Gastrocnemius medialis (tissue), 4 donors: Measurements from ENCODE around the gene NRK. TPM values are rescaled to one million over a fixed set of nuclear protein-coding genes. Genes with fewer than 3 reads are reported as not detected.
A peak's percentile ranks its signal among the peaks of the same experiment; 100 is the strongest.
"Not testable (repeated sequence)": the region's sequence is repeated elsewhere in the genome, so short reads cannot be mapped to it uniquely, and the experiment has no call there.

ENCODE experiments used
- ATAC-seq, 2 donors: fragments of 150-250 bp; one replicate each; pipeline ENCODE4 v1.9.1; 2016
- DNase-seq, 2 donors: peaks; one replicate each; pipeline ENCODE4 v3.0.0-alpha.2; 2019
- H3K27ac ChIP-seq, 4 donors: fragments of 200-600 bp; sonication (generic); 1 replicate in 1 of 4; 2 replicates in 3 of 4; pipeline ENCODE4 v1.5.1; 2016 to 2018; ENCODE audit warnings: mild to moderate bottlenecking in 2 of 4, moderate library complexity in 1 of 4
- H3K27me3 ChIP-seq, 3 donors: fragments of 200-600 bp; sonication (generic) in 2 of 3; 1 replicate in 1 of 3; 2 replicates in 2 of 3; pipeline versions ENCODE4 v1.5.1 to v1.6.0; 2016 to 2019; ENCODE audit warnings: mild to moderate bottlenecking in 1 of 3, moderate library complexity in 1 of 3
- H3K36me3 ChIP-seq, 2 donors: fragments of 200-600 bp; sonication (generic) in 1 of 2; one replicate each; pipeline ENCODE4 v1.5.1; 2017 to 2018
- H3K4me1 ChIP-seq, 2 donors: fragments of 200-600 bp; sonication (generic) in 1 of 2; one replicate each; pipeline ENCODE4 v1.5.1; 2016 to 2017; ENCODE audit warnings: mild to moderate bottlenecking in 2 of 2
- H3K4me3 ChIP-seq, 4 donors: fragments of 200-600 bp; sonication (generic) in 3 of 4; 1 replicate in 1 of 4; 2 replicates in 3 of 4; pipeline ENCODE4 v1.5.1; 2016 to 2019; ENCODE audit warnings: mild to moderate bottlenecking in 2 of 4
- H3K9me3 ChIP-seq, 3 donors: fragments of 200-600 bp; sonication (generic) in 2 of 3; 1 replicate in 1 of 3; 2 replicates in 2 of 3; pipeline ENCODE4 v1.5.1; 2016 to 2019
- POLR2A ChIP-seq, 2 donors: fragments of 450-650 bp; IDR thresholded peaks; one replicate each; pipeline ENCODE4 v1.6.1; 2017; ENCODE audit warnings: antibody characterized with exemption in 2 of 2, mild to moderate bottlenecking in 2 of 2, moderate library complexity in 2 of 2
- in situ Hi-C, 4 donors: fragments of 200-750 bp; cut with MboI; loops; one replicate each; pipeline versions ENCODE4 v1.15.0 to v1.8.0; 2017; ENCODE audit warnings: low sequenced_read_pairs in 4 of 4
- intact Hi-C: fragments of 100-400 bp; cut with DNase I; formaldehyde crosslinking; loops from one replicate; pipeline ENCODE4 v1.15.1; 2023; ENCODE audit warnings: low total_unique reads
- total RNA-seq, 4 donors: library from RNA; depleted of rRNA; stranded (reverse); fragments of >200 nt; gene quantifications; one replicate each; pipeline versions ENCODE4 v1.1.0 to v1.2.3, GENCODE V29; 2016
- TF ChIP-seq, protein P1 (sequence below), 5 experiments: fragments of 450-650 bp in 3 of 5; fragments of 200-600 bp in 2 of 5; sonication (generic) in 2 of 5; IDR thresholded peaks in 4 of 5; conservative IDR thresholded peaks in 1 of 5; 1 replicate in 4 of 5; 2 replicates in 1 of 5; pipeline ENCODE4 v1.5.1; 2016 to 2019; ENCODE audit warnings: antibody characterized with exemption in 5 of 5, mild to moderate bottlenecking in 3 of 5, moderate library complexity in 3 of 5

The NRK gene, protein sequence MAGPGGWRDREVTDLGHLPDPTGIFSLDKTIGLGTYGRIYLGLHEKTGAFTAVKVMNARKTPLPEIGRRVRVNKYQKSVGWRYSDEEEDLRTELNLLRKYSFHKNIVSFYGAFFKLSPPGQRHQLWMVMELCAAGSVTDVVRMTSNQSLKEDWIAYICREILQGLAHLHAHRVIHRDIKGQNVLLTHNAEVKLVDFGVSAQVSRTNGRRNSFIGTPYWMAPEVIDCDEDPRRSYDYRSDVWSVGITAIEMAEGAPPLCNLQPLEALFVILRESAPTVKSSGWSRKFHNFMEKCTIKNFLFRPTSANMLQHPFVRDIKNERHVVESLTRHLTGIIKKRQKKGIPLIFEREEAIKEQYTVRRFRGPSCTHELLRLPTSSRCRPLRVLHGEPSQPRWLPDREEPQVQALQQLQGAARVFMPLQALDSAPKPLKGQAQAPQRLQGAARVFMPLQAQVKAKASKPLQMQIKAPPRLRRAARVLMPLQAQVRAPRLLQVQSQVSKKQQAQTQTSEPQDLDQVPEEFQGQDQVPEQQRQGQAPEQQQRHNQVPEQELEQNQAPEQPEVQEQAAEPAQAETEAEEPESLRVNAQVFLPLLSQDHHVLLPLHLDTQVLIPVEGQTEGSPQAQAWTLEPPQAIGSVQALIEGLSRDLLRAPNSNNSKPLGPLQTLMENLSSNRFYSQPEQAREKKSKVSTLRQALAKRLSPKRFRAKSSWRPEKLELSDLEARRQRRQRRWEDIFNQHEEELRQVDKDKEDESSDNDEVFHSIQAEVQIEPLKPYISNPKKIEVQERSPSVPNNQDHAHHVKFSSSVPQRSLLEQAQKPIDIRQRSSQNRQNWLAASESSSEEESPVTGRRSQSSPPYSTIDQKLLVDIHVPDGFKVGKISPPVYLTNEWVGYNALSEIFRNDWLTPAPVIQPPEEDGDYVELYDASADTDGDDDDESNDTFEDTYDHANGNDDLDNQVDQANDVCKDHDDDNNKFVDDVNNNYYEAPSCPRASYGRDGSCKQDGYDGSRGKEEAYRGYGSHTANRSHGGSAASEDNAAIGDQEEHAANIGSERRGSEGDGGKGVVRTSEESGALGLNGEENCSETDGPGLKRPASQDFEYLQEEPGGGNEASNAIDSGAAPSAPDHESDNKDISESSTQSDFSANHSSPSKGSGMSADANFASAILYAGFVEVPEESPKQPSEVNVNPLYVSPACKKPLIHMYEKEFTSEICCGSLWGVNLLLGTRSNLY (N-terminal part only)
- under 1 TPM in 3 of 4 donors, not detected in 1; 0.04 to 0.31 (median 0.26) TPM for total RNA-seq

DNA sequence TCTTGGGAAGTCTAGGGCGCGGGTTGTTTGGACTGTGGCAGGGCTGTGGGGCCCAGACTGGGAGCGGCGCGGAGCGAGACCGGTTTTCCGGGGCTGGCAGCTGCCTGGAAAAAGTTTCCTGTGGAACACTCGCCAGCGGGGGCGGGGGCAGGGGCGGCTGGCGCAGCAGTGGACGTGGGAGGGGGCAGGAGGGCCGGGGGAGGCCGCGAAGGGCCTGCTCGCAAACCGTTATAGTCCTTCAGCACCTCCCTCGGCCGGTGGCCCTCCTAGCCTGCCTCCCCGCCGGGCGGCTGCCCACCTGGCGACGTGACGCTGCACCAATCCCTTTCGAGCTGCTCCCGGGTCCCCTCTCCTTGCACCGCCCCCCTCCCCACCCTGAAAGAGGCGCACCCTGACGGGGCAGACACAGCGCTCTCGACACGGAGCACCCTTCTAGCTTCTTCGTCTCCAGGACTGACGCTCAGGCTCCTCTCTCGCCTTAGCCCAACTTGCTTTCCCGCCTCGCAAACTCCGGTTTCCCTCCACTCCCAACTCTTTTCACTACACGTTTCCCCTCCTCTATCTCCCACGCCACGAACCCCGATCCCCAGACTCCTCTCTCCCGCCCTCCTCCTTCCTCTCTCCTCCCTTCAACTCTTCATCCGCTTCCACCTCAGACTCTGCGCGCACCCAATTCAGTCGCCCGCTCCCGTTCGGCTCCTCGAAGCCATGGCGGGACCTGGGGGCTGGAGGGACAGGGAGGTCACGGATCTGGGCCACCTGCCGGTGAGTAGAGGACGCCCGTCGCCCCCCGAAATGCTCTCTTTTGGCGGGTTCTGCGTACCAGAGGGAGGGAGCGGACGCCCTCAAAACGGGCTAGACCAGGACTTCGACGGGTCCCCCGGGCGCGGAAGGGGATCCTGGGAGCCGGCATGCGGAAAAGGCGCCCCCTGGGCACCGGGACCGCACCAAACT, at the start of gene NRK:
TSS of gene NRK (plus strand) at position 402 of the 954 bp plus-strand sequence. CDS start at position 709, 307 bp downstream.
- Histone ChIP-seq H3K27ac (no peak within 1 kb of the TSS), H3K4me1 (no peaks in the 10 kb centered on the region), H3K9me3 (no peaks in the 10 kb centered on the region), H3K4me3 (peak within 1 kb of the TSS; percentile 31 to 48 (median 36)), H3K27me3 (peaks cover 0 to 39% (median 33%) of the 10 kb centered on the region in 3 donors), H3K36me3 (no peaks in the 10 kb centered on the region)
- no peak for ATAC-seq
- no peak for DNase-seq
- in situ Hi-C loops (no loop called here), intact Hi-C loops (no loop called here)
- TF ChIP-seq, protein P1, sequence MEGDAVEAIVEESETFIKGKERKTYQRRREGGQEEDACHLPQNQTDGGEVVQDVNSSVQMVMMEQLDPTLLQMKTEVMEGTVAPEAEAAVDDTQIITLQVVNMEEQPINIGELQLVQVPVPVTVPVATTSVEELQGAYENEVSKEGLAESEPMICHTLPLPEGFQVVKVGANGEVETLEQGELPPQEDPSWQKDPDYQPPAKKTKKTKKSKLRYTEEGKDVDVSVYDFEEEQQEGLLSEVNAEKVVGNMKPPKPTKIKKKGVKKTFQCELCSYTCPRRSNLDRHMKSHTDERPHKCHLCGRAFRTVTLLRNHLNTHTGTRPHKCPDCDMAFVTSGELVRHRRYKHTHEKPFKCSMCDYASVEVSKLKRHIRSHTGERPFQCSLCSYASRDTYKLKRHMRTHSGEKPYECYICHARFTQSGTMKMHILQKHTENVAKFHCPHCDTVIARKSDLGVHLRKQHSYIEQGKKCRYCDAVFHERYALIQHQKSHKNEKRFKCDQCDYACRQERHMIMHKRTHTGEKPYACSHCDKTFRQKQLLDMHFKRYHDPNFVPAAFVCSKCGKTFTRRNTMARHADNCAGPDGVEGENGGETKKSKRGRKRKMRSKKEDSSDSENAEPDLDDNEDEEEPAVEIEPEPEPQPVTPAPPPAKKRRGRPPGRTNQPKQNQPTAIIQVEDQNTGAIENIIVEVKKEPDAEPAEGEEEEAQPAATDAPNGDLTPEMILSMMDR (IDR thresholded peaks at IDR 0.05 in 4 of 5, conservative IDR thresholded peaks at IDR 0.05 in 1 of 5): no peak
- no peak for TF ChIP-seq POLR2A (IDR thresholded peaks at IDR 0.05)

DNA sequence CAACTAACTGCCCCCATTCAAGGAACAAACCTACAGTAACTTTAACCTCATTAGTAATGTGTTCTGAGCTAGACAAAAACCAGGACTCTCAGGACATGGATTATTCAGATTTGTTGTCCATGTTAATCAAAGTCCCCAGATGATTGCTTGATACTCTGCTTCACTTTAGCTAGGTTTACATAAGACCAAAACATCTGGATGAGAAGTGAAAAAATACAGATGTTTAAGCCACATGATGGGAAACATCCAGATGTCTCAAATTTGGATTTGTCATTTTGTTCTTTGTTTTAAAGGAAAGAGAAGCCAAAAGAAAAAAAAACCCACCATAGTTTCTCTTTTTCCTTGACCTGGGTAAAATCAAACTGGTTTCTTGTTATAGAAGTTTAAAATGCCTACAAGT, 48.5 kb upstream of the NRK start:
- no peak for ATAC-seq
- intact Hi-C loops: no loop called here
- DNase-seq: no peak
- TF ChIP-seq, protein P1 (IDR thresholded peaks at IDR 0.05 in 4 of 5, conservative IDR thresholded peaks at IDR 0.05 in 1 of 5): no peak
- no peak for TF ChIP-seq POLR2A (IDR thresholded peaks at IDR 0.05)
- H3K27ac ChIP-seq: no peak overlapping the region
- no peaks in the 10 kb centered on the region for H3K4me1 ChIP-seq
- no peaks in the 10 kb centered on the region for H3K9me3 ChIP-seq
- in situ Hi-C loops: no loop called here
- no peaks in the 10 kb centered on the region for H3K36me3 ChIP-seq
- no peak overlapping the region for H3K4me3 ChIP-seq
- peaks cover 0 to 3% (median 0%) of the 10 kb centered on the region in 3 donors for H3K27me3 ChIP-seq

DNA sequence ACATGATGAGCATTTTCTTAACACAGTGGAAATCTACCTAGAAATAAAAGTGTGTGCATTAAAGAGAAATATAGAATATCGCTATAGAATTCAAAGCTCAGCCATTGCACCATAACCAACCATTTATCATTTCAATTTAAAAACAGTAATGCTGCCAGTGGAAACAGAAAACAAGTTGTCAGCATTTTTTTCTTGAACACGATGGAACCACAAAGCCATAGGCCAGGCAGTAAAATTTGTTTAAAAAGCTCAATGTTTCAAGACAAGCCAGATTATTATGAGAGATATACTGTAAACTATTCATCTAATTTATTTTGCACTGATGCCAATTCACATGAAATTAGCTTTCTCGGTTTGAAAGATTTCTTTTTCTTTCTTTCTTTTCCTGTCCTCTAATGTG, 46.7 kb upstream of the NRK start:
- Histone ChIP-seq H3K27ac (no peak overlapping the region), H3K4me1 (no peaks in the 10 kb centered on the region), H3K36me3 (no peaks in the 10 kb centered on the region), H3K27me3 (no peaks in the 10 kb centered on the region), H3K9me3 (no peaks in the 10 kb centered on the region), H3K4me3 (no peak overlapping the region)
- TF ChIP-seq, protein P1 (IDR thresholded peaks at IDR 0.05 in 4 of 5, conservative IDR thresholded peaks at IDR 0.05 in 1 of 5): no peak
- no peak for TF ChIP-seq POLR2A (IDR thresholded peaks at IDR 0.05)
- ATAC-seq (no peak), DNase-seq (no peak)
- in situ Hi-C loops: no loop called here
- intact Hi-C loops: no loop called here

DNA sequence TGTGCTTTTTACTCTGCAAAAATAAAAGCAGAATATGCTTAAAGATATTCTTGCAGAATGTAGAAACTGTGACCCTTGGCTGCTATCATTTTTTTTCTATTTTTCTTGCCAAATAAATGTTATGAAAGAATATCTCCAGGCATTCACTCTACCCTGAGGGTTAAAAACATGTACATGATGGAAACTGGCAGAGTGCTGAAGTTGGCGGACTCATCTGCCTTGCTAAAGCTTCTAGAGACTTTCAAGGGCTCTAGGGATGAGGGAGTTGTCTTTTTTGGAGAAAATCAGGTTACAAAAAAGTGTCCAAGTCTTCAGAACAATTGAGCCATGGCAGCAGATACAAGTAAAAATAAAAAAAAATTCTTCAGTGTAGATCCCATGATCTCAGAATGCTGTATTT, 40.5 kb upstream of the NRK start:
- no peak overlapping the region for H3K4me3 ChIP-seq
- no peak for TF ChIP-seq POLR2A (IDR thresholded peaks at IDR 0.05)
- TF ChIP-seq, protein P1 (IDR thresholded peaks at IDR 0.05 in 4 of 5, conservative IDR thresholded peaks at IDR 0.05 in 1 of 5): no peak
- DNase-seq: no peak

DNA sequence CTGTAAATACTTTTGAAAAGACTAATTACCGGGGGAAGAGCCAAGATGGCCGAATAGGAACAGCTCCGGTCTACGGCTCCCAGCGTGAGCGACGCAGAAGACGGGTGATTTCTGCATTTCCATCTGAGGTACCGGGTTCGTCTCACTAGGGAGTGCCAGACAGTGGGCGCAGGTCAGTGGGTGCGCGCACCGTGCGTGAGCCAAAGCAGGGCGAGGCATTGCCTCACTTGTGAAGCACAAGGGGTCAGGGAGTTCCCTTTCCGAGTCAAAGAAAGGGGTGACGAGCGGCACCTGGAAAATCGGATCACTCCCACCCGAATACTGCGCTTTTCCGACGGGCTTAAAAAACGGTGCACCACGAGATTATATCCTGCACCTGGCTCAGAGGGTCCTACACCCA, 25.5 kb upstream of the NRK start:
- H3K4me1 ChIP-seq, ATAC-seq, intact Hi-C loops, DNase-seq, in situ Hi-C loops, H3K9me3 ChIP-seq, H3K4me3 ChIP-seq, H3K27me3 ChIP-seq, H3K27ac ChIP-seq, H3K36me3 ChIP-seq: not testable (repeated sequence)

More for the DNA sequence above, 40.5 kb upstream of the NRK start:
- no peaks in the 10 kb centered on the region for H3K4me1 ChIP-seq
- no peak for ATAC-seq
- peaks cover 0 to 4% (median 0%) of the 10 kb centered on the region in 3 donors for H3K27me3 ChIP-seq
- intact Hi-C loops (no loop called here), in situ Hi-C loops (no loop called here)
- no peaks in the 10 kb centered on the region for H3K9me3 ChIP-seq
- no peaks in the 10 kb centered on the region for H3K36me3 ChIP-seq
- no peak overlapping the region for H3K27ac ChIP-seq
